EL (cell line): ENCODE results near the gene LMO1.

Source experiments
- DNase-seq: peaks from one replicate; pipeline ENCODE4 v3.0.0-alpha.2; 2016

Gene LMO1

GRCh38 chr11:8203414-8203715 is 60.3 kb downstream of the LMO1 start:
- DNase-seq, result no peak

- DNase-seq, result no peak
These were observed 60.9 kb downstream of the LMO1 start for GRCh38 chr11:8202516-8203413.

- DNase-seq, result no peak
These were observed 61.9 kb downstream of the LMO1 start for GRCh38 chr11:8201644-8202365.

GRCh38 chr11:8199676-8200075 is 64.0 kb downstream of the LMO1 start:
- DNase-seq, result no peak

- no peak for DNase-seq
These were observed 66.9 kb downstream of the LMO1 start for GRCh38 chr11:8196749-8197148.

- no peak for DNase-seq
These were observed 68.7 kb downstream of the LMO1 start for GRCh38 chr11:8194956-8195355.

GRCh38 chr11:8192896-8193209 is 70.8 kb downstream of the LMO1 start:
- DNase-seq, result no peak

- peak; percentile 65 for DNase-seq
These were observed 71.4 kb downstream of the LMO1 start for GRCh38 chr11:8192016-8192895.

GRCh38 chr11:8190431-8190830 is 73.2 kb downstream of the LMO1 start:
- DNase-seq, result no peak

GRCh38 chr11:8186429-8186828 is 77.2 kb downstream of the LMO1 start:
- DNase-seq, result no peak

GRCh38 chr11:8183111-8183510 is 80.6 kb downstream of the LMO1 start:
- no peak for DNase-seq

GRCh38 chr11:8180469-8180868 is 83.2 kb downstream of the LMO1 start:
- no peak for DNase-seq

GRCh38 chr11:8178297-8178696 is 85.4 kb downstream of the LMO1 start:
- no peak for DNase-seq

GRCh38 chr11:8177136-8177535 is 86.5 kb downstream of the LMO1 start:
- no peak for DNase-seq
